ENCODE results near the gene STK24.
A peak's percentile ranks its signal among the peaks of the same experiment; 100 is the strongest.

The STK24 gene

GRCh38 chr13:98450539-98451111 lies 126.3 kb downstream of the STK24 start:
- no peak for DNase-seq (ENCODE audit: low spot score)

GRCh38 chr13:98450026-98450425 lies 126.9 kb downstream of the STK24 start:
- no peak for DNase-seq (ENCODE audit: low spot score)

GRCh38 chr13:98449273-98449672 lies 127.6 kb downstream of the STK24 start:
- DNase-seq (ENCODE audit: low spot score) = no peak

DNA sequence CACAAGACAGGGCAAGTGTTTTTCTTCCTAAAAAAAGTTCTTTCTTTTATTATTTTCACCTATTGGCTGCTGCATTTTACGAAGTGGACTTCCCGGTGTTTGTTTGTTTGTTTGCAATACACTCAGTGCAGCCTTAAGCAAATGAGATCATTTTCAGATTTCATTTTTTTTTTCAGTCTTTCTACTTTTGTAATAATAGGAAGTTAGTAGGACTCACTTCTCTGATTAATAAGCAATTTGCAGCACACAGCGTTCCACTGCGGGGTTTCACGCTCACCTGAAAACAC lies 128.3 kb downstream of the STK24 start:
- DNase-seq (ENCODE audit: low spot score) = no peak

DNA sequence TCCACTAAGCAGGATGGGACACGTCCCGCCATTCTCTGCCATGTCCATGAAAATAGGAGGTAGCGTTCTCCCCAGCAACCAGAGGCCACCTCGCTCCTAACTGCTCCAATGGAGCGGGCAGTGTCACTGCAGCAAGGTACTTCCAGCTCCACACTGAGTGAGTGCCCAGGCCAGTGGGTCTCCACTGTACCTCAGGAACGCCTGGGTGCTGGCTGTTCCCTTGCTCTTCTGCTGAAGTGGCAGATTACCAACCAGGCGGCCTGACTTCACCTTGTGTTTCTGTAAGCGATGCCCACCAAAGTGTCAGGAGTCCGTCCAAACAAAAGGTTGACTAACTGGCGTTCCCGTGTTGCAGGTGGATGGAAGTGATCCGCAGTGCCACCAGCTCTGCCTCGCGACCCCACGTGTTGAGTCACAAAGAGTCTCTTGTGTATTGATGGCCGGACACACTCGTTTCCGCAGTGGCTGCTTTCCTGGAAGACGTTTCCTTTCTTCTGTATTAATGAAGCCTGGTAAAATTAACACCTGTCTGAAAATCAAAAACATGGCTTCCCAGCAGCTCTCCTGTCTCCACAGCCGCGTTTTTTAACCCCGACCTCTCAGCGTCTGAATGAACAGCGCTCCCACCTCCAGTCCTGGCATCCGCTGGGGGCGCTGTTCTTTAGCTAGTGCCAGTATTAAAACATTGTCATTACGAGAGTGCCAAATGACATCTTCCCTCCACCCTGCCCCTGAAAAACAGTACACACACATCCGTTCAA lies 128.8 kb downstream of the STK24 start:
- DNase-seq (ENCODE audit: low spot score) = no peak

- no peak for DNase-seq (ENCODE audit: low spot score)
These were observed 129.8 kb downstream of the STK24 start for GRCh38 chr13:98447130-98447529.

GRCh38 chr13:98446234-98446621 lies 130.7 kb downstream of the STK24 start:
- DNase-seq (ENCODE audit: low spot score) = no peak

DNA sequence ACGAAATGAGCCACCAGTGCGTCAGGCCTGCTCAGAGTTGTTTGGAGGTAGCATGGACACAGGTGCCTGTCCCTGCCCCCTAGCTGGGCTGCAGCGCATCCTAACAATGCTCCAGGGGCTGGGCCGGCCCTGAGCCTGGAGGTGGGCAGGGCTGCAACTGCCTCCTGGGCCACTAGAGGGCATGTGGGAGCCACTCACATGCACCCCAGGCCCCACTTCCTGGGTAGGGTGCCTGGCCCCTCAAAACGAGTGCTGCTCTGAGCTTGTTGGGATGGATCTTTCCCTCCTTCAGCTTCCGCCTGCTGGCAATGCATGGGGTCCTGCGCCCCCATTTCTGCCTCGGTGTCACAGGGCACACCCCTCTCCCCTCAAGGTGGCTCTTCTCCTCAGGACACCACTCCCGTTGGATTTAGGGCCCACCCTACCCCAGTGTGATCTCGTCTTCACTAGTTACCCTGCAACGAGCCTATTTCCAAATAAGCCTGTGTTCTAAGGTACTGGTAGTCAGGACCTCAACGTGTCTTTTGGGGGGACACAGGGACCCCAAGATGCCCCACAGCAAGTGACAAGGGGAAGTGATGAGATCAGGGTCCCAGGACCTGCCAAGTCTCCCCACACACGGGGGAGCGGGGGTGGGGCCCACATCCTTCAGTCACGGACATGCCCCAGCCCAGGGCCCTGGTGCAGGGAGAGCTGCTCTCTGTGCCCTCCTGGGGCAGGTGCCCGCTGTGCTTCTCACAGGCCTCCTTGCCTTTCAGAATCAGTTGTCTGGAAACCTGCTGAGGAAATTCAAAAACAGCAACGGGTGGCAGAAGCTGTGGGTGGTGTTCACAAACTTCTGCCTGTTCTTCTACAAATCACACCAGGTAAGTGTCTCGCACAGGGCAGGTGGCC lies 131.3 kb downstream of the STK24 start:
- DNase-seq (ENCODE audit: low spot score) = peak; percentile 90

GRCh38 chr13:98444381-98444780 lies 132.5 kb downstream of the STK24 start:
- no peak for DNase-seq (ENCODE audit: low spot score)

- DNase-seq (ENCODE audit: low spot score) = no peak
These were observed 133.0 kb downstream of the STK24 start for GRCh38 chr13:98443800-98444325.

DNA sequence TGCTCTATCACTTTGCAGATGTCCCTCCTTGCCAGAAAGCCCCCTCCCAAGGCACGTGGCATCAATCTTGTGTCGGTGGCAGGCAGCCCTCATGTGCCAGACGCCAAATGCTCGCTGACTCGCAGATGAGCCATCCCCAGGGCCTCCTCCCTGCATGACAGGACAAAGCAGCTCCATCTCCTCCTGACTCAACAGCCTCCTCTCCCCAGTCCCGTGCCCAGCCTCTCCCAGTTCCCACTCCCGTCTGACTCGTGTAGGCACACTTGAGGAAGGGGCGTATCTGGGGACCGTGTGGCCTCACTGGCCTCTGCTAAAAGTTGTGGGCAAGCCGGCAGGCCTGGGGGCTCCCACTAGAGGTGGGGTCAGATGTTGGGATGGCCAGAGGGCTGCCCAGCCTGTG lies 133.6 kb downstream of the STK24 start:
- DNase-seq (ENCODE audit: low spot score) = no peak

GRCh38 chr13:98442391-98443230 lies 134.3 kb downstream of the STK24 start:
- DNase-seq (ENCODE audit: low spot score) = no peak

GRCh38 chr13:98441056-98441676 lies 135.7 kb downstream of the STK24 start:
- DNase-seq (ENCODE audit: low spot score) = no peak

DNA sequence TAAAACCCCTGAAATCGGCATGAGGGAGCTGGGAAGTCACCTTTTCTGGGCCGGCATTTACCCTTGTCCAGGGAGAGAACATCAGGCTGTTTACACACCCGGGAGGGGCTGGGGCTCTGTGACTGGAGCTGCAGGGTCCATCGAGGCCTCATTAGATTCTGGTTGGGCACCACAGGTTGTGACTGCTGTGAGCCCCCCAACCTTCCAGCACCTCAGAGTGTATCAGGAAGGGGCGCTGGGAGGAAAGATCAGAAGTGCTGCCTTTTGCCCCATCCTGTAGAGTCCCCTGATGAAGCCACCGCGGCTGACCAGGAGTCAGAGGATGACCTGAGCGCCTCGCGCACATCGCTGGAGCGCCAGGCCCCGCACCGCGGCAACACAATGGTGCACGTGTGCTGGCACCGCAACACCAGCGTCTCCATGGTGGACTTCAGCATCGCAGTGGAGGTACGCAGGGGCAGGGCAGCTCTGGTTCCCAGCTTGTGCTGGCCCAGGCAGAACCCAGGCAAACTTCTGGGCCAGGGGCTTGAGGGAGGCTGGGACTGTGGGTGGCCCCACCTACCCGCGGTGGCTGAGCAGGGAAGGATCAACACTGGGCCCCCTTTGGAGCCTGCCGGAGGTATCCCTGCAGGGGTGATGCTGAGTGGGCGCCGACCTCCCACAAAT lies 136.4 kb downstream of the STK24 start:
- no peak for DNase-seq (ENCODE audit: low spot score)

DNA sequence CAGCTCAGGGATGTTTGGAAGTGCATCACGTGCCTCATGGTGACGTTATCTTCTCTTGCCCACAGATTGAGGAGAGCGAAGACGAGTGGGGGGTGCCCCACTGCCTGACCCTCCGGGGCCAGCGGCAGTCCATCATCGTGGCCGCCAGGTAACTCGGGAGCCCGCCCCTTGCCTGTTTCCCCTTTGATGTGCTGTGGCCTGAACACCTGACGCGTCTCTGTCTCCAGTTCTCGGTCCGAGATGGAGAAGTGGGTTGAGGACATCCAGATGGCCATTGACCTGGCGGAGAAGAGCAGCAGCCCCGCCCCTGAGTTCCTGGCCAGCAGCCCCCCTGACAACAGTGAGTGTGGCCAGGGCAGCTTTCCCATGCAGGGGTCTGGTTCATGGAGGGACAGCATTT lies 137.0 kb downstream of the STK24 start:
- DNase-seq (ENCODE audit: low spot score) = no peak

DNA sequence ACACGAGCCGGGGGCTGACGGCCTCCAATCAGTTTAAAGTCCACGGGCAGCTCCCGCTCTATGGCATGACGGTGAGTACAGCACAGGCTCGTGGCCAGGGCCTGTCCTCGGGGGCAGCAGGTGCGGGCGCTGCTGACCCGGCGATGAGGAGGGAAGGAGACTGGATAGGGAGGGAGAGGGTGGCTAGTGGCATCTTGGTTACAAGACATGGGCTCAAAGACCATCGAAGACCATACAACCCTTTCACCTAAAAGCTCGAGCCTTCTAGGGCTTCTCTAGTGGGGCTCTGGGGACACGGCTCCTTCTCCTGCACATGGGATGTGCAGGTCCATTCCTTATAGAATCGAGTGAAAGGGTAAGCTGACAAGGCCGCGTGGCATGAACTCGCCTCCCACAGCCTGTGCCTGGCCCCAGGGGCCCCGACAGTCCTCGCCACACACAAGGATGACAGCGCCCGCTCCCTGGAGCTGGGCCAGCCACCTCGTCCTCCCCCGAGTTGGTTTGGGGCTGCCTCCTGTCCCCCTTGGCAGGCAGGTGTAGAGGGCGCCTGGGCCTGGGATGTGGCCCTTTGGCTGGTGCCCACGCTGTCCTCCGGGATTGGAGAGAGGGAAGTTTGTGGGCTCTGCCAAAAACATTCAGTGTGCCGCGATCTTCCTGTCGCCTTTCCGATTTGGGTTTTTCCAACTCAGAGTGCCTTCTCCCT lies 137.6 kb downstream of the STK24 start:
- DNase-seq (ENCODE audit: low spot score) = no peak

DNA sequence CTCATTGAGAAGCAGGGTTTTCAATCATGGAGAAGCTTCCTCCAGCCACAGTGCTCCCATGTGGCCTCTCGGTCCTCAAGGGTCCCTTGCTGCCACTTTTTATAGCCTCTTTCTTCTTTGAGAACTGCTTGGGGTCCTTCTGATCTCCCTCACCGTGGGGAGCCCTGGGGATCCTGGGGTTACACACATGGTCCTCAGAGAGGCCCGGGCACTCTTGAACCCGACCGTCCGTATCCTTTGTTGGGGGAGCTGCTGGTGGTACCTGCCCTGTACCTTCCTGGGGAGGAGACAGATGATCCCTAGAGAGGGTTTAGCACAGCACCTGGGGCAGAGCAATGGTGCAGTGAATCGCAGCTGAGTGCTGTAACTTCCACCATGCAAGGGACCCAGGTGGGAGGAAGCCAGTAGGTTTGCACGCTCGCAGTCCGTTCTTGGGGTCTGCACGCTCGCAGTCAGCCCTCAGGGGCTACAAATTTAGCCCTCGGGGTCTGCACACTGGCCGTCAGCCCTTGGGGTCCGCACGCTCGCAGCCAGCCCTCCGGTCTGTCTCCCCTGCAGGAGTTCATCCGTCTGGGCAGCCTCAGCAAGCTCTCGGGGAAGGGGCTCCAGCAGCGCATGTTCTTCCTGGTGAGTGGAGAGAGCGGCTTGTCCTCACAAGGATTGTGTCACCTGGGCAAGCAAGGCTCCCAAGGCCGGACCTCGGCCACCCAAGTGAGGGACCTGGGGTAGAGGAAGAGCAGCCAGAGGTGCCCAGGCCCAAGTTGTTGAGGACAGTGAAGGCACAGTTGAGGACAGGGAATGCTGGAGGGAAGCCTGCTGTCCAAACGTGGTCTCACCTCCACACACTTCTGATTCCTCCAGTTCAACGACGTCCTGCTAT lies 138.4 kb downstream of the STK24 start:
- DNase-seq (ENCODE audit: low spot score) = no peak

DNA sequence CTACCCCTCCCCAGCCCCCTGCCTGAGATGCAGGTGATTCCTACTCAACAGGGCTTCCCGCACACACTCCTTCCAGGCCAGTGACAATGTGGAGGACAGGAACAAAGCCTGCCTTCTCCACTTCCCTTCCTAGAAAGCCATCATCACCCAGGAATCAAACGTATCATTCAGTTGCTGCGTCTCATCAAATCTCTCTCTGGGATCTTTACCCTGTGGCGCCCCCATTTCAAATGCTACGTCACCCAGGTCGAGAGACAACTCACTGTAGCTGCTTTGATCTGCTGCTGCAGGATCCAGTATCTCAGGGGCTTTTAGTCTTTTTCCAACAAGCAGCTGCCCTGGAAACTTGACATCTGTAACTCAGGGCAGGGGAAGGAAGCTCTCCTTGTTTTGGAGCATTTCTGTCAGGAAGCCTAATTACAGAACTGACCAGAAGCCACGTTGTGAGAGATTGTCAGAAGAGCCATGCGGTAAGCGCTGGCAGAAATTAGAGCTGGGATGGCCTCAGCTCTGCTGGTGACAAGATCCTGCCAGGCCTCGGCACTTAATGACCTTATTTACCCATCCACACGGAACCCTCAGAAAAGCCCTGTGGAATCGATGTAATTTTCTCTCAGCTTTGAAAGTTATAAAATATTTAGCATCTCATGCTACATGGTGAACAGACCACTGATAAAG lies 140.5 kb downstream of the STK24 start:
- DNase-seq (ENCODE audit: low spot score) = no peak

DNA sequence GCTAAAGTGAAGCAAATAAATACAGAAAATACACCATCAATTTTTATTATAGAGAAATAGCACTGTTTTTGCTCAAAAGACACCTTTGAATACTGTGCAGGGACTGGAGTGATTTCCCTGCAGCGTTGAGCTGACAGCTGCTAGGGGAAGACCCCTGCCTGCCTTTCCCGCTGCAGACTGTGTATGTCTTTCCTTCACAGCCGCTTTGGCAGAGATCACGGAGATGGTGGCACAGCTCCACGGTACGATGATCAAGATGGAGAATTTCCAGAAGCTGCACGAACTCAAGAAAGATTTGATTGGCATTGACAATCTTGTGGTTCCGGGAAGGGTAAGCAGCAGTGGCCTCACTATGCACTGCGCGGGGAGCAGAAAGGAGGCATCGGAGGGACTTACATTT lies 141.5 kb downstream of the STK24 start:
- no peak for DNase-seq (ENCODE audit: low spot score)
